Activated CD8-positive, alpha-beta memory T cell treated with anti-CD3 and anti-CD28 coated beads for 36 hours (primary cell): ENCODE measurements around the gene OR2B2. TPM values are rescaled to one million over a fixed set of nuclear protein-coding genes. Genes with fewer than 3 reads are reported as not detected.

Experiments used
- CTCF ChIA-PET: fragments of 350-600 bp; sonication (Branson Sonifier 250); formaldehyde crosslinking; loops from one replicate; lab custom pipeline; 2021; ENCODE audit warnings: antibody characterized with exemption; lab: Charles Lee
- POLR2A ChIA-PET: fragments of 350-600 bp; sonication (Branson Sonifier 250); formaldehyde crosslinking; loops from one replicate; lab custom pipeline; 2021; ENCODE audit warnings: antibody characterized with exemption; lab: Charles Lee
- total RNA-seq, 2 experiments: library from RNA; stranded (reverse); gene quantifications; one replicate each; pipeline ENCODE4 v1.2.3, GENCODE V29; 2021

The OR2B2 gene
- total RNA-seq, 2 experiments from 2014 or later: not detected

DNA sequence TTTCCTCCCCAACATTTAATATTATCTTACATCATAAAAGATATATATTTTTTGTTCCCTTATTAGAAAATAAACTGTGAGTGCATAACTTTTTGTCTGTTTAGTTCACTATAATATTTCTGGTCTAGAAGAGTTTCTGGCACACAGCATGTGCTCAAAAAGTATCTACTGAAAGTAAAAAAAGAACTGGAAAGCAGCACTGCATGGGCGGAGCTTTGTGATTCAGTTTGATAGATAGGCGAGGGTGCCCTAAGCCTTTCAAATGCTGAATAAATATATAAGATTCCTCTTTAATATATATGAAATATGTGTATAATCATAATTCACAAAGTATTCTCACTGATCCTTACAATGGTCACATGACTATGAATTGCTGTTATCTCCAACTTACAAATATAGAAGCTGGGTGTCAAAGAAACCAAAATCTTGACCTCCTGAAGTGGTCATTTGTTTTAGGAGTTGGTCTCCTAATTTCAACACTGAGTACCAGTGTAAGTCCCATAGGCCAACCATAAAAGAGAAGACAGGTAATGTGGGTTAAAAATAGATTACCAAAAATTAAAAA lies 50.8 kb downstream of the OR2B2 start:
- POLR2A ChIA-PET: interaction anchor here (1.0 kb wide), 1 partner anchor 32 kb away, joined by 3 read pairs; a partner anchor contains a TSS

More for the DNA sequence above, 50.8 kb downstream of the OR2B2 start:
- CTCF ChIA-PET: no interaction called here

Other genes starting within 250 kb of the OR2B2 start
- not detected for gene OR2B6, start 44.8 kb upstream of the OR2B2 start, total RNA-seq
- 1 to 10 TPM; 1.7 to 2.2 TPM for gene ZNF165, start 168.2 kb upstream of the OR2B2 start, total RNA-seq
- gene ZSCAN16, start 212.2 kb upstream of the OR2B2 start, total RNA-seq: 1 to 10 TPM; 3.2 to 4.5 TPM
- gene ZKSCAN8, start 229.5 kb upstream of the OR2B2 start, total RNA-seq: 10 to 100 TPM; 14.3 to 14.5 TPM